ENCODE results near the gene INSC.

Gene INSC

DNA sequence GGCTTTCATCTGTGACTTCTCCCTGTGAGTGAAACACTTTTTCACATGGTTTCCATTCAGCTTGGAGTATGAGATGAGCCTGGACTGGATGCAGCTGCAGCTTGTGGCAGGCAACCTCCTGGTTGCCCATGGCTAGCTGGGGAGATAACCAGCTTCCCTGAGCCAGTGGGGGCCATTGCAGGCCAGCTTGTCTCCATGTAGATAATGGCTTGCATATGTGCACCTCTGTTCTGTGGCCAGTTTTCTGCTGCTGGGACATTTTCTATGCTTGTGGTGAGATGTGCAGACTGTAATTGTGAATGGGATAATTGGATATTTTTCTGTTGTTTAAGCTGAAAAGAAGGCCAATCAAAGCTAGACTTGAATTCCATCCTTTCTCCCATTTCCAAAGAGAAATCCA is 38.5 kb downstream of the INSC start:
- no peak for DNase-seq

DNA sequence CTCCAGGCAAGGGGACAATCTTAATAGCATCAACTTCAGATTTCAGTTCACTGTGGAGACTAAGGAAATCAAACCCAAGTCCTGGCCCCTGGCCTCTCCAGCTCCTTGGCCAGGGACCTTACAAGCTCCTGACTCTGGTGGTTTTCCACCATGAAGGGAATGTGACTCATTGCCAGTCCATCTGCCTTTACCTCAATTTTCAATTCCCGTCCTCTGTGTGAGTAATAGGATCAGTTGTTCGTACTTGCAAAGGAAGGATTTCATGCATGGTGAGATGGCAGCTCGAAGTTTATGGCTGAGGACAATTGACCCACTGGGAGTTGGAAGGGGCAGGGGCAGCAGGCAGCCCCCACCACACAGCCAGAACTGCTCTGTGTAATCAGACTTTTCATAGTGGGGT is 42.5 kb downstream of the INSC start:
- DNase-seq: no peak

DNA sequence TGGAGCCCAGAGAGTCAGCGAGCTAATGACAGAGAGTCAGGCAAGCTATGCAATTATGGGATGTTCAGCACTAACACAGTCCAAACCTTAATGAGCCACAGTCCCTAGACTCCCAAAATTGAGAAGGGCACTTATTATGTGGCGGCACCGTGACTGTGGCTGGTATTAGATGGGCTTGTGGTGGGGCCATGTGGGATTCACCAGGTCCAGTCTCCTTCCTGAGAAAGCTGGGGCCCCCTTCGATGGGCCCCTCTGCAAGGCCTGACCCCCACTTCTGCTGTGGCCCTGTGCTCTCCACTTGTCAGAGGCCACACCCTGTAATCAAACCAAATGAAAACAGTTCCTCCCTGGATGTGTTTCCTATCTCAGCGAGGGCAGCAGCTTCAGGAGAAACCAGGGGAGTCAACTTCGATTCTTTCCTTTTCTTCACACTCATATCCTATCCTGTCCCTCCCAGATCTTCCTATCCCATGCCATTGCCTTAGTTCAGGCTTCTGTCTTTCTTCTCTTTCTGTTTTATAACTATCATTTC is 42.9 kb downstream of the INSC start:
- no peak for DNase-seq

GRCh38 chr11:15158351-15159015 is 43.8 kb downstream of the INSC start:
- no peak for DNase-seq

DNA sequence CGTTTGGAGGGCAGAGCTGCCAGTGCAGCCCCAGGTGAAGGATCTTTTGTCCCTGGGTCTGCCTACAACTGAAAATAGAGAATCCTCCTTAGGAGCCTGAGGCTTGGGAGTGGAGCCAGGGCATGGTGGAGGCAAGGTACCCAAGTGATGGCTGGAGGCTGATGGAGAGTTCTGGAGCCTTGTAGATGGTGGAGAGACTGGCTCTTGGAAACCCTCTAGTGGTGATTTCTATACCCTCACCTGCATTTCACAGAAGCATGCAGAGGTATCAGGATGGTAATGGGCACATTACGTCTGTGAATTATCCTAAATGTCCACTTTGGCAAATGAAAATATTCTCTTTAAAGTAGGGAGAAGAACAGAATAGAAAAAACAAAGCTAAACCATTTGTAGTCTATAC is 44.4 kb downstream of the INSC start:
- no peak for DNase-seq

DNA sequence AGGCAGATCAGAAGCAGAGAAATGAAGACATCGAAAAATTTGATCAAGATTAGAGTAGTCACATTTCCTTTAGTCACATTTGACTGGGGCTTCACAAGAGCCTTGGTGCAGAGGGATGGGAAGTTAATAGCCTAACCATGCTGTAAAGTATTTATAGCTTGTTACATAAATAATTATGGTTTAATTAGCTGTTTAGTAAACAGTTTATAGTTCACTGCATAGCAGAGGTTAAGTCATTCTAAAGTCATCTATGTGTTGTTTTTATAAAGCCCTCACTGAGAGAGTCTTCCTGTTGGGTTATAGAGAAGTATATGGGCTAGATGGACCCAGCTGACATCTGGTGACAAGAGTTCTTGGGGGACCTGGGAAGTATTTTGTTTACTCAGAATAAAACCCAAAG is 47.1 kb downstream of the INSC start:
- DNase-seq: no peak

GRCh38 chr11:15163136-15163535 is 48.4 kb downstream of the INSC start:
- DNase-seq: no peak

- DNase-seq: no peak
These were observed 51.5 kb downstream of the INSC start for GRCh38 chr11:15166204-15166603.

DNA sequence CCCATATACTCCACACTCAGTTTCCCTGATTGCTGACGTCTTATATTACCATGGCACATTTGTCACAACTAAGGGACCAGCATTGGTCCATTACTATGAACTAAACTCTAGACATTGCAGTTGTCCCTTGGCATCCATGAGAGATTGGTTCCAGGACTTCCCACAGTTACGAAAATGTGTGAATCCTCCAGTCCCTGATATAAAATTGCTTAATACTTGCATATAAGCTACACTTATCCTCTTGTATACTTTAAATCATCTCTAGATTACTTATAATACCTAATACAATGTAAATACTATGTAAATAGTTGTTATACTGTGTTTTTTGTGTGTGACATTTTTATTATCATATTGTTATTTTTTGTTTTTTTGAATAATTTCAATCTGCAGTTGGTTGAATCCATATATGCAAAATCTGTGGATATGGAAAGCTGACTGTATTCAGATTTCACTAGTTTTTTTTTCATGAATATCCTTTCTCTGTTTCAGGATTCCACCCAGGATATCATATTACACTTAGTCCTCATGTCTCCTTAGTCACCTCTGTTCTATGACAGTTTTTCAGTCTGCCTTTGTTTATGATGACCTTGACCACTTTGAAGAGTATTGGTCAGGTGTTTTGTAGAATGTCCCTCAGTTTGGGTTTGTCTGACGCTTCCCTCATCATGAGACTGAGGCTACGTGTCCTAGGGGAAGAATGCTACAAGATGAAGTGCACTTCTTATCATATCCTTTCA is 55.3 kb downstream of the INSC start:
- DNase-seq: no peak

GRCh38 chr11:15170698-15171097 is 56.0 kb downstream of the INSC start:
- DNase-seq: no peak

DNA sequence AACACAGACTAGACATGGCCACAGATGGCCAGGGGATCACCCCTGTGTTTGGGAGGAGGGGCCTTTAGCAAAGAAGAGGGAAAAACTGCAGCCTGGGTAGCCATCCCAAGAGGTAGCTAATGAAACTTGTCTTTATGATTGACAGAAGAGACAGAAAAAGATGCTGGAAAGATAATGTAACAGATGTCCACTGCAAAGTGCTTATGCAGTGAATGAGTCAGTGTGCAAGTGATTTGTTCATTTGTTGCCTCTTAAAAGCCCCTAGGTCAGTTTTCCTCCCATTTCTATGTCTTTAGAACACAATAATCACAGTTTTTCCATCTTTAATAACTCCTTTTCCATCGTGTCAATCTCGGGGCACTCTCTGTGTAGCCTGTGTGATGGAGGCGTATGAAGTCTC is 57.2 kb downstream of the INSC start:
- no peak for DNase-seq

DNA sequence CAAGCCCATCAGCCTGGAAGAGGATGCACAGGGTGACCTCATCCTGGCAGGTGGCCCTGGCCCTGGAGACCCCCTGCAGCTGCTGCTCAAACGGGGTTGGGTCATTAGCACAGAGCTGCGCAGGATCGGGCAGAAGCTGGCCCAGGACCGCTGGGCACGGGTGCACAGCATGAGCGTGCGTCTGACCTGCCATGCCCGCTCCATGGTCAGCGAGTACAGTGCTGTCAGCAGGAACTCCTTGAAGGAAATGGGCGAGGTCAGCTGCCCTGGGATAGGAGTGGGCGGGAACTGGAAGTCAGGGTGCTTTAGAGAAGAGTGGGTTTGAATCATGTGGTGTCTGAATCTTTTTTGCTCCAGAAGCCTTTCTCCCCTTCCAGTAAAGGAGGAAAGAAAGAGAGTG is 61.1 kb downstream of the INSC start:
- DNase-seq: no peak

GRCh38 chr11:15176646-15177163 is 62.0 kb downstream of the INSC start:
- DNase-seq: no peak

DNA sequence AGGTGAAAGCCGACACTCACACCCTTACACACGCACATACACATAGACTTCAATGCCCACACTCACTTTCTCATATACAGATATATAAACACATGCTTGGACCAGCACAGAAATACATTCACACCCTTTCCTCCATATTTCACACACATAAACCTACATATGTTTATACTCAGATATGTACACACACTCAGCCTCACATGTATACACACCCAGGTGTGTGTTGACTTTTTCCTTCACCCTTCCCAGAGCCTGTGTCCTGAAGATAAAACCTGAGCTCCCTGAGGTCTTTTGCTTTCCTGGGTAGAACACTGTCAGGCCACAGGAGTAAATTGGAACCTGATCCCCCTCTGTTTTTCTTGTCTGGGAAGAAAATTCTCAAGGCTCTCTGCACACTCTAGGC is 62.8 kb downstream of the INSC start:
- no peak for DNase-seq

DNA sequence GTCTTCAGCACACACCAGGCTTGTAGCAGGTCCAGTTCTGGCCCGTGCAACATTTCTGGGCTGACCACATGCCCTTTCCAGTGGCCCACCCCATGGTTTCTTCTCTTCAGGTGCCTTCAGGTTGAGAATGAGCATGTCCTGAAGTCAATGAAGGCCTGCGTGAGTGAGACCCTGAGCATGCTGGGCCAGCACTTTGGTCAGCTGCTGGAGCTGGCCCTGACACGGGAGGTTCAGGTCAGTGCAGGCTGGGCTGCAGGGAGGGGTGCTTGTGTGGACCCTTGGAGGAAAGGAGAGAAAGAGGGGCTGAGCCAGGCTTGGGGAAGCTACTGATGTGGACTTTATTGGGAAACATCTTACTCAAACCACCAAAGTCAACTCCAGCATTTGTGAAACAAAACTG is 63.5 kb downstream of the INSC start:
- DNase-seq: no peak

DNA sequence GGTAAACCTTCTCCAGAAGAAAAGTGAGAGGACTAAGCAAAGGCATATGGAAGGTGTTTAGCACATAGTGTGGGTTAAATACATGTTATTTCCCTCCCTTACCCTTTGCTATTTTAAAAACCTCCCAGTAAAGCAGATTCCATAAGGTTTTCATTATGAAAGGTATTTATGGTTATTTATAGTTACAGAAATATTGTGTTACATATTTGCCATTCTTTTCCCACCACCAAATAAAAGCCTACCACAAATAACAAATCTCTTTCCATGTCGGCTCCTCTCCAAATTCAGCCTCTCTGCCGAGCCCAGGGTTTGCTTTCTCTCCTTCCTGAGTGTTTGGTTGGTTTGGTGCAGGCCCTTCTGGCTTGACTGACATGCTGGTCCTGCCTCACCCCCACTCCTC is 64.4 kb downstream of the INSC start:
- no peak for DNase-seq

- no peak for DNase-seq
These were observed 65.6 kb downstream of the INSC start for GRCh38 chr11:15180212-15180792.

DNA sequence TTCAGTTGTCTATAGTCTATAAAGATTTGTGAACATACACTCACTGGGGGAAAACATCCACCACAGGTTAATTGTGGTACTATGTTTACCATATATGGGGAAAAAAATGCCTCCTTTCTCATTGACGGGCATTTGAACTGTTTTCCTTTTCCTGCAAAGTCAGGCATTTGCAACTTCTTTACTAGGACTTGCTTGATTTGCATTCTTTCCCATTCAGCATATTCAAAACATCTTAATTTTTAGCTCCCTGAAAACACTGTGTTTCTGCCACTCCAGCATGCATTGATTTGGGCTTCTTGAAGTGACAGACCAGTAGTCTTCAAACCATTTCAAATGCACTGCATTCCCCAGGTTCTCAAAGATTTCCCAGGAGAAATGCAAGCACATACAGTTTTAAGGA is 67.6 kb downstream of the INSC start:
- DNase-seq: no peak

DNA sequence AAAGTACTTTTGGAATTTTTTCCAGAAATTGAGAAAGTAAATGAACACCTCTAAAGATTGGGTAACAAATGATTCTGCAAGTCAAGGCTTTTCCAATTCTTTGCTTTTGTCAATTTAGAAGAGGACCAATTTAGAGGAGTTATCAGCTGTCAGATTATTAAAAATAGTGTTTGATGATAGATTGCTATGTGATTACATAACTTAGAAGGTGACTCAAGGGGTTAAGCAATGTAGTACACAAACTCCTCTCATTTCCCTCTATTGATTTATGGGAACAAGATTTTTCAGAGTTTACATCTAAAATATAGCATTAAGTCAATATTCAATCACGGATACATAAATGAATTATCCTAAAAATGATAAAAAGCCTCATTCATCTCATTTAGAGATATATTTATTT is 70.3 kb downstream of the INSC start:
- DNase-seq: no peak

DNA sequence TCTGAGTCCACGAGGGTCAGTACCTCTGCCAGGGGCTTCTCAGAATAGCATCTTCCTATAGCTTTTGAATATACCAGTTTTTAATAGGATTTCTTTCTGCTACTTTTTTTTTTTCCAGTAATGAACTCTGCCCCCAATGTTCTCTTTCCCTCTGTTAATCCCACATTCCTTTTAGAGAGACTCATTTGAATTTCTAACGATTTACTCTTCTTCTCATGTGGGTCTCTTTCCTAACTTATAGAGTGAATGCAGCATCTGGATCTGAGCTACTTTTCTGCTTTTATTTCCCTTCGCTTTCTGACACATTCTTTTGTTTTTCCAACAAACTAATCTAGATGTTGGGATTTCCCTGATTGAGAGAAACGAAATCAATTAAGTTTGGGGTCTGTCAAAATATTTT is 71.4 kb downstream of the INSC start:
- DNase-seq: no peak

- no peak for DNase-seq
These were observed 74.5 kb downstream of the INSC start for GRCh38 chr11:15189189-15189588.

DNA sequence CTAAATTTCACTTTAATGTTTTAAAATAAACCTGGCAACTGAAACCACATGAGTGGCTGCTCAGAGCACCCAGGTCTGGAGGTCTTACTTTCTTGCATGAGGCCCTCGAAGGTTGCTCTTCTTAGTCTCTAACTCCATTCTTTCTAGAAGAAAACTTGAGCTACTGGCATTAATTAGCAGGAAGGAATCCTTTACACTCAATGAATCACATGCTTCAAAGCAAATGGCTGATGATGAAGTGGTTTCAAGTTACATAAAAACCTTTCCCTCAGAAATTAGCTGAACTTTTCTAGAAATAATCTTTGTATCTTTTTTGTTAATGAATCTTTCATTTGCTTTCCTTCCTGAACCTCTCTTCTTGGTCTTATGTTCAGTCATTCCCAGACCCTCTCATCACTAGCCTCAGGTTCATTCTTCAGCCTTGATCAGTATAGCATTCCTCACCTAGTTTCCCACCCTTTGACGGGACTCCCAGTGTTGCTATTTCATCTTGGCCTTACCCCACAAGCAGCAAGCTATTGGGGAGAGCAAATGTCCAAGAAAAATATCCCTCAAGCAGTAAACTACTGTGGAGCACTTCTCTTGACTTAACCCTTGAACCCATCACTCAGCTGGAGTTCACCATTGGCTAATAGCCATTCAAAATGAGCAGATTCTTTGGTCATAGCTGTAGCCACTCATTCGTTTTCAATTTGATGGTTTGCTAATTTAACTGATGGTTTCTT is 75.1 kb downstream of the INSC start:
- DNase-seq: no peak

DNA sequence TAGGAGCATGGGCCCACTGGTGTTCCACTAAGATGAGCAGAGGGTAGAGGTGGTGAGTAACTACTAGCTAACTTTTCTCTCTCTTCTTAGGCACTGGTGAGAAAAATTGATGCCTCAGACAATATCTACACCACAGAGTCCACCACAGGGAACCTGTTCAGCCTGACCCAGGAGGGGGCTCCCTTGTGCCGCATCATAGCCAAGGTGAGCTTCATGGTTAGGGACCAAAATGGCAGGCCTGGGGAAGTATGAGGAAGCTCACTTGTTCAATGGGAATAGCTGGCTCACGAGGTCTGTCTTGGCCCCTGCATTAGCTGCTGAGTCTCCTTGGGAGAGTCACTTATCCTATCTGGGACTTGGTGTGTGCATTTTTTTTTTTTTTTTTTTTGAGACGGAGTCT is 75.9 kb downstream of the INSC start:
- no peak for DNase-seq
